K562 (cell line): Measurements from ENCODE around the gene PIM3. TPM values are rescaled to one million over a fixed set of nuclear protein-coding genes. Genes with fewer than 3 reads are reported as not detected.

Source experiments
- ATAC-seq: fragments of 200-7000 bp; cut with Tn5 transposase; 3 replicates; pipeline ENCODE4 v1.9.1; 2020; ENCODE audit warnings: moderate library complexity
- BruUV-seq: library from RNA; stranded (reverse); fragments of 400-500 nt; replicated peaks from 2 replicates; lab custom pipeline; 2021; lab: Mats Ljungman, UMichigan
- CTCF ChIA-PET: fragments of 300-600 bp; formaldehyde crosslinking; extraction: SDS; loops from one replicate; lab custom pipeline; 2021; ENCODE audit warnings: low intra/inter-chr PET ratio; lab: Yijun Ruan, JAX
- POLR2A ChIA-PET: fragments of 300-600, 350-650 bp; sonication (Branson Sonifier 250); formaldehyde crosslinking; extraction: SDS; loops from one replicate; lab custom pipeline; 2021; ENCODE audit warnings: antibody characterized with exemption, inconsistent platforms; lab: Yijun Ruan, JAX
- DNase-seq, 4 experiments: peaks; one replicate each; pipeline versions ENCODE4 v3.0.0 to v3.0.0-alpha.2; 2011 to 2018; ENCODE audit warnings: low spot score in 3 of 4, mixed read lengths in 3 of 4; ENCODE audit errors: extremely low read depth in 1 of 4
- FAIRE-seq: peaks from 2 replicates; lab custom pipeline; 2011; peaks lifted over from hg19 to GRCh38; lab: Jason Lieb, UNC
- H2AFZ ChIP-seq: 2 replicates; pipeline ENCODE4 v1.6.0; 2011; ENCODE audit warnings: low read depth, low read length, control low read depth, inconsistent platforms
- H3K27ac ChIP-seq: fragments of 200-600 bp; 3 replicates; pipeline ENCODE4 v1.8.0; 2011; ENCODE audit warnings: low read depth, mild to moderate bottlenecking, control low read depth, inconsistent platforms, low read length, moderate library complexity, mixed read lengths; ENCODE audit errors: extremely low read depth
- H3K27me3 ChIP-seq, 2 experiments: fragments of 300-600 bp in 1 of 2; 2 replicates in 1 of 2; 3 replicates in 1 of 2; pipeline versions ENCODE4 v1.6.0 to v1.8.0; 2011; ENCODE audit warnings: inconsistent platforms in 2 of 2, low read length in 2 of 2, mild to moderate bottlenecking in 1 of 2, mixed read lengths in 1 of 2, moderate library complexity in 1 of 2; ENCODE audit not compliant: control insufficient read depth in 2 of 2, insufficient read depth in 2 of 2
- H3K36me3 ChIP-seq: fragments of 300-600 bp; 3 replicates; pipeline ENCODE4 v1.8.0; 2011; ENCODE audit warnings: mild to moderate bottlenecking, low read length, inconsistent platforms; ENCODE audit not compliant: control insufficient read depth, insufficient read depth
- H3K4me1 ChIP-seq, 2 experiments: fragments of 200-600 bp in 1 of 2; replicated peaks in 1 of 2; 2 replicates in 1 of 2; 3 replicates in 1 of 2; pipeline versions ENCODE4 v1.5.1 to v1.8.0; 2011; ENCODE audit warnings: inconsistent platforms in 2 of 2, low read length in 2 of 2, mild to moderate bottlenecking in 1 of 2, mixed read lengths in 1 of 2, moderate library complexity in 1 of 2; ENCODE audit not compliant: control insufficient read depth in 2 of 2, insufficient read depth in 2 of 2
- H3K4me2 ChIP-seq: 2 replicates; pipeline ENCODE4 v1.6.1; 2011; ENCODE audit warnings: low read length, control low read depth, inconsistent platforms, mixed read lengths; ENCODE audit not compliant: insufficient read depth
- H3K4me3 ChIP-seq: fragments of 200-600 bp; sonication (generic), shearing (Covaris generic); 2 replicates; pipeline ENCODE4 v1.5.1; 2016; ENCODE audit warnings: control low read depth, inconsistent platforms
- H3K79me2 ChIP-seq: fragments of 200-600 bp; 3 replicates; pipeline ENCODE4 v1.8.0; 2011; ENCODE audit warnings: low read length, inconsistent platforms; ENCODE audit not compliant: control insufficient read depth, insufficient read depth
- H3K9ac ChIP-seq, 2 experiments: 2 replicates each; pipeline versions ENCODE4 v1.6.0 to v1.6.1; 2011; ENCODE audit warnings: low read depth in 2 of 2, low read length in 2 of 2, control low read depth in 1 of 2, inconsistent platforms in 1 of 2, mild to moderate bottlenecking in 1 of 2, mixed read lengths in 1 of 2; ENCODE audit not compliant: insufficient read depth in 1 of 2
- H3K9me1 ChIP-seq: one replicate; pipeline ENCODE4 v1.6.0; 2011; ENCODE audit warnings: inconsistent platforms, mild to moderate bottlenecking, low read length, moderate library complexity; ENCODE audit not compliant: control insufficient read depth, insufficient read depth
- H3K9me3 ChIP-seq: replicated peaks from 2 replicates; pipeline ENCODE4 v1.5.1; 2011; ENCODE audit warnings: low read depth, low read length, inconsistent platforms; ENCODE audit not compliant: control insufficient read depth, insufficient read depth
- H4K20me1 ChIP-seq: replicated peaks from 2 replicates; pipeline ENCODE4 v1.6.1; 2011; ENCODE audit warnings: low read length, inconsistent platforms, mixed read lengths; ENCODE audit not compliant: control insufficient read depth, insufficient read depth
- ASH1L ChIP-seq: fragments of 450-650 bp; IDR thresholded peaks from 2 replicates; pipeline ENCODE4 v1.6.1; 2018; ENCODE audit warnings: borderline replicate concordance, mild to moderate bottlenecking, low read depth; ENCODE audit not compliant: partially characterized antibody
- COPS2 ChIP-seq: fragments of 450-650 bp; conservative IDR thresholded peaks from 2 replicates; pipeline ENCODE4 v1.6.1; 2016; ENCODE audit warnings: mild to moderate bottlenecking, moderate library complexity
- GTF2A2 ChIP-seq: IDR thresholded peaks from 2 replicates; pipeline ENCODE4 v1.6.1; 2016; ENCODE audit warnings: mild to moderate bottlenecking, missing genetic modification characterization, missing compliant biosample characterization
- HLTF ChIP-seq: fragments of 450-650 bp; IDR thresholded peaks from 2 replicates; pipeline ENCODE4 v1.6.1; 2016
- NFIC ChIP-seq: fragments of 450-650 bp; IDR thresholded peaks from 2 replicates; pipeline ENCODE4 v1.6.1; 2017; ENCODE audit warnings: mild to moderate bottlenecking, inconsistent platforms
- NR2C2 ChIP-seq, 2 experiments: fragments of 200-800 bp in 1 of 2; sonication (Bioruptor generic) in 1 of 2; sonication (generic) in 1 of 2; formaldehyde crosslinking in 1 of 2; IDR thresholded peaks; 2 replicates each; pipeline versions ENCODE4 v1.6.1 to v1.8.0; 2016 to 2022; ENCODE audit warnings: mild to moderate bottlenecking in 1 of 2, missing compliant biosample characterization in 1 of 2, missing genetic modification characterization in 1 of 2, missing genetic modification reagents in 1 of 2
- SAP30 ChIP-seq: fragments of 200-600 bp; sonication (generic); IDR thresholded peaks from 2 replicates; pipeline ENCODE4 v1.6.1; 2012; ENCODE audit warnings: borderline replicate concordance, low read depth, mild to moderate bottlenecking, moderate library complexity, low read length, control low read depth, inconsistent platforms; ENCODE audit not compliant: insufficient read depth, poor library complexity, severe bottlenecking
- SNIP1 ChIP-seq: fragments of 450-650 bp; IDR thresholded peaks from 2 replicates; pipeline ENCODE4 v1.7.1; 2017; ENCODE audit warnings: low read depth, mild to moderate bottlenecking
- ZBED1 ChIP-seq: IDR thresholded peaks from 2 replicates; pipeline ENCODE4 v1.6.1; 2014
- ZBTB1 ChIP-seq: sonication (generic); formaldehyde crosslinking; IDR thresholded peaks from 2 replicates; pipeline ENCODE4 v1.8.1; 2023; ENCODE audit warnings: missing genetic modification reagents, low read depth, mild to moderate bottlenecking, borderline replicate concordance
- ZFX ChIP-seq: sonication (generic); formaldehyde crosslinking; IDR thresholded peaks from 2 replicates; pipeline ENCODE4 v1.8.0; 2022; ENCODE audit warnings: mild to moderate bottlenecking, missing genetic modification reagents, moderate library complexity
- ZNF224 ChIP-seq: sonication (generic); formaldehyde crosslinking; IDR thresholded peaks from 2 replicates; pipeline ENCODE4 v1.8.0; 2022; ENCODE audit warnings: mild to moderate bottlenecking, missing genetic modification reagents
- ZNF384 ChIP-seq: IDR thresholded peaks from 2 replicates; pipeline ENCODE4 v1.6.1; 2012; ENCODE audit warnings: low read depth, low read length, improper control_type of control experiment
- ZNF431 ChIP-seq: sonication (generic); formaldehyde crosslinking; IDR thresholded peaks from 2 replicates; pipeline ENCODE4 v1.8.0; 2022; ENCODE audit warnings: mild to moderate bottlenecking, missing genetic modification reagents
- ZNF77 ChIP-seq: fragments of 250-450 bp; sonication (Bioruptor Pico); IDR thresholded peaks from 2 replicates; pipeline ENCODE4 v1.5.0; 2020
- WGBS: fragments of 100-300 bp; shearing (Covaris generic); methylation state at CpG from one replicate; pipeline ENCODE4 v1.1.6; 2016; ENCODE audit warnings: low coverage, mixed read lengths; ENCODE audit not compliant: insufficient coverage; ENCODE audit errors: missing lambda C conversion rate; 5-methylcytosine and 5-hydroxymethylcytosine counted together
- in situ Hi-C: fragments of 300-500 bp; cut with MboI; formaldehyde crosslinking; loops from 4 replicates; pipeline ENCODE4 v1.15.0; 2018; ENCODE audit warnings: inconsistent platforms, mixed read lengths
- intact Hi-C: fragments of 100-400 bp; cut with micrococcal nuclease; formaldehyde crosslinking; loops from 2 replicates; pipeline ENCODE4 v1.14.2; 2022
- polyA plus RNA-seq, 8 experiments: library from polyadenylated mRNA; depleted of rRNA in 4 of 8; stranded (reverse) in 5 of 8; unstranded in 3 of 8; fragments of >200 nt; fragmentation: Nextera tagmentation in 2 of 8; fragmentation: Illumina TruSeq in 1 of 8; extraction: Ambion mirVana in 2 of 8; extraction: Trizol in 1 of 8; gene quantifications; 2 replicates each; pipeline versions ENCODE4 v1.2.1 to v1.2.3, GENCODE V29; 2011 to 2014; ENCODE audit warnings: inconsistent platforms in 1 of 8, missing spikeins in 1 of 8
- total RNA-seq, 7 experiments: library from RNA; depleted of rRNA in 6 of 7; stranded (reverse); fragments of >200 nt in 6 of 7; fragmentation: Illumina TruSeq in 2 of 7; extraction: Trizol in 2 of 7; gene quantifications; 2 replicates each; pipeline versions ENCODE4 v1.2.1 to v1.2.3, GENCODE V29; 2011 to 2021; ENCODE audit warnings: low replicate concordance in 1 of 7

The PIM3 gene
- total and polyA plus RNA-seq, 9 of the 15 experiments (the other 6 are each of a cell fraction or from before 2014, with no cell fraction given), result 0.24 to 40.5 (median 5.3) TPM

DNA sequence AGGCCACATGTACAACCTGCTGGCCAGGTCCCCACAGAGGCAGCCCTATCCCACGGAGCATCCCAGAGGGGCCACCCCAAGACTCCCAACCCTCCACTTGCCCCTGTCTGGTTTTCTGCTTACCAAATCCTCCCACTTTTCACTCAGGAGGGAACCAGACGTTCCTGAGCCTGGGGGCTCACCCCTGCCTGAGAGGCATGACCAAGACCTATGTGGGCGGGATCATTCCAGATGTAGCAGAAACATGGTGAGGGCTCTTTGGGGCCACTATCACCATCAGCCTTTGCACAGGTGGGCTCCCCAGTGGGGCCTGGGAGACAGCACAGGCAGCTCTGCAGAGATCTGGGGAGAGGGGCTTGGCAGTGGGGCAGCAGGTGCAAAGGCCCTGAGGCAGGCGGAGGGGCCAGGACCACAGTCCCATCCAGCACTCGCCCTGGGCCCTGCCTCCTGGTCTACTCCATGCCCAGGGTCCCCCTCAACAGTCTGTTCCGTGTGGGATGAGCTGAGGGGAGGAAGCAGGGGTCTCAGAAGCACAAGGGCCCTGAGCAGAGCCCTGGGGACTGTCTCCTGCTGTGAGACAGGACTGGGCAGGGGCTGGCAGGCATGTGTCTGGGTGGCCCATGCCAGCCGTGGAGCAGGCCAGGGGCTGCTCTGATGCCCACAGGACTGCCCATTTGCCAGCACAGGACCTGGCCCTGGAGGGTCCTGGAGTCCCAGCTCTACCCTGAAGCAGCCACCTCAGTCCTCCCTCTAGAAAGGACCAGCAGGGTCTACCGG lies 9.4 kb downstream of the PIM3 start:
- FAIRE-seq (no peak), ATAC-seq (no peak), DNase-seq (no peak)
- intact Hi-C loops, result loop anchor here (5.0 kb wide), 1 partner anchor 38 kb away; no protein-coding TSS in a partner anchor
- Histone ChIP-seq H3K9ac (peak overlapping the region in 1 of 2 experiments; percentile 79; a peak in 2 of 4 replicates), H3K4me3 (no peak overlapping the region), H3K36me3 (peaks cover 2% of the 10 kb centered on the region; the same call in 1 of the 3 replicates), H3K4me2 (peak overlapping the region; percentile 70; the same call in 1 of the 2 replicates), H3K9me3 (no peaks in the 10 kb centered on the region), H3K27ac (peak overlapping the region; percentile 90; the same call in 2 of the 3 replicates), H3K9me1 (peaks cover 4% of the 10 kb centered on the region), H4K20me1 (no peaks in the 10 kb centered on the region), H2AFZ (no peak overlapping the region), H3K4me1 (peaks cover 21 to 86% of the 10 kb centered on the region in 2 experiments), H3K27me3 (no peaks in the 10 kb centered on the region), H3K79me2 (peaks cover 5% of the 10 kb centered on the region; the same call in 2 of the 3 replicates)
- in situ Hi-C loops, result no loop called here
- ChIA-PET CTCF (no interaction called here), POLR2A (interaction anchor here (0.6 kb wide), 1 partner anchor 217 kb away, joined by 3 read pairs; no protein-coding TSS in a partner anchor)
- no TSS peak for BruUV-seq
- TF ChIP-seq ZNF431 (CRISPR knock-in tag), result no peak
- TF ChIP-seq NR2C2 (CRISPR knock-in tag; IDR thresholded peaks at IDR 0.05), result no peak
- no peak for TF ChIP-seq NR2C2 (tag; IDR thresholded peaks at IDR 0.05)
- no peak for TF ChIP-seq NFIC
- no peak for TF ChIP-seq HLTF
- no peak for TF ChIP-seq ASH1L
- no peak for TF ChIP-seq ZNF384
- TF ChIP-seq ZNF224 (CRISPR knock-in tag), result no peak
- TF ChIP-seq ZFX, result no peak
- no peak for TF ChIP-seq COPS2
- TF ChIP-seq SAP30, result no peak
- TF ChIP-seq ZNF77 (CRISPR knock-in tag), result no peak
- TF ChIP-seq SNIP1, result no peak
- TF ChIP-seq GTF2A2 (tag), result no peak
- no peak for TF ChIP-seq ZBTB1 (CRISPR knock-in tag)
- no peak for TF ChIP-seq ZBED1
- 66% methylated on average over 8 of the region's 8 CpGs for WGBS
